ENCODE measurements around the gene PKDREJ. TPM values are rescaled to one million over a fixed set of nuclear protein-coding genes. Genes with fewer than 3 reads are reported as not detected.

PKDREJ gene
- total and polyA plus RNA-seq, 2 experiments from 2014 or later = not detected

DNA sequence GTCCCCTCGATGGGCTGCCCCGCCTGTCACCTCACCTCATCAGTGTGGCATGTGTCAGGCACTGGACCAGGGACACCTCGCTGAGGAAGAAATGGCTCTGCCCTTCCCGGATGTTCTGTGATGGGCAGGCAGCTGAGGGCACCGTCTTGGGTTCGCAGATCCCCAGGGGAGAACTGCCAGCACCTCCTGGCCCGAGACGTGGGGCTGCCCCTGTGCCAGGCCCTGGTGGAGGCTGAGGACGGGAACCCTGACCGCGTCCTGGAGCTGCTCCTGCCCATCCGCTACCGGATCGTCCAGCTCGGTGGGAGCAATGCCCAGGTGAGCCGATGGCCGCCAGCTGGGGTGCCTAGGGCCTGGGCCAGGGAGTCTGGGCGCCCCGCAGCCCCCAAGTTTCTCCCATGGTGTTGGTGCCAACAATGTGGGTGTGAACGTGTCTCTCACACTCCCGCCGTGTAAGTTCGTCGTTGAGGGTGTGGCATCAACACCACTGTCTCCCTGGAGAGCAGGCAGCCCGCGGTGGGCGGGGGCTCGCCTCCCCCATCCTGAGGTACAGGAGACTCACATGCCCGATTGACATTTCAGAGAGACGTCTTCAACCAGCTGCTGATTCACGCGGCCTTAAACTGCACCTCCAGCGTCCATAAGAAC is 26.2 kb upstream of the PKDREJ start (continued):
- TF ChIP-seq, protein P1, sequence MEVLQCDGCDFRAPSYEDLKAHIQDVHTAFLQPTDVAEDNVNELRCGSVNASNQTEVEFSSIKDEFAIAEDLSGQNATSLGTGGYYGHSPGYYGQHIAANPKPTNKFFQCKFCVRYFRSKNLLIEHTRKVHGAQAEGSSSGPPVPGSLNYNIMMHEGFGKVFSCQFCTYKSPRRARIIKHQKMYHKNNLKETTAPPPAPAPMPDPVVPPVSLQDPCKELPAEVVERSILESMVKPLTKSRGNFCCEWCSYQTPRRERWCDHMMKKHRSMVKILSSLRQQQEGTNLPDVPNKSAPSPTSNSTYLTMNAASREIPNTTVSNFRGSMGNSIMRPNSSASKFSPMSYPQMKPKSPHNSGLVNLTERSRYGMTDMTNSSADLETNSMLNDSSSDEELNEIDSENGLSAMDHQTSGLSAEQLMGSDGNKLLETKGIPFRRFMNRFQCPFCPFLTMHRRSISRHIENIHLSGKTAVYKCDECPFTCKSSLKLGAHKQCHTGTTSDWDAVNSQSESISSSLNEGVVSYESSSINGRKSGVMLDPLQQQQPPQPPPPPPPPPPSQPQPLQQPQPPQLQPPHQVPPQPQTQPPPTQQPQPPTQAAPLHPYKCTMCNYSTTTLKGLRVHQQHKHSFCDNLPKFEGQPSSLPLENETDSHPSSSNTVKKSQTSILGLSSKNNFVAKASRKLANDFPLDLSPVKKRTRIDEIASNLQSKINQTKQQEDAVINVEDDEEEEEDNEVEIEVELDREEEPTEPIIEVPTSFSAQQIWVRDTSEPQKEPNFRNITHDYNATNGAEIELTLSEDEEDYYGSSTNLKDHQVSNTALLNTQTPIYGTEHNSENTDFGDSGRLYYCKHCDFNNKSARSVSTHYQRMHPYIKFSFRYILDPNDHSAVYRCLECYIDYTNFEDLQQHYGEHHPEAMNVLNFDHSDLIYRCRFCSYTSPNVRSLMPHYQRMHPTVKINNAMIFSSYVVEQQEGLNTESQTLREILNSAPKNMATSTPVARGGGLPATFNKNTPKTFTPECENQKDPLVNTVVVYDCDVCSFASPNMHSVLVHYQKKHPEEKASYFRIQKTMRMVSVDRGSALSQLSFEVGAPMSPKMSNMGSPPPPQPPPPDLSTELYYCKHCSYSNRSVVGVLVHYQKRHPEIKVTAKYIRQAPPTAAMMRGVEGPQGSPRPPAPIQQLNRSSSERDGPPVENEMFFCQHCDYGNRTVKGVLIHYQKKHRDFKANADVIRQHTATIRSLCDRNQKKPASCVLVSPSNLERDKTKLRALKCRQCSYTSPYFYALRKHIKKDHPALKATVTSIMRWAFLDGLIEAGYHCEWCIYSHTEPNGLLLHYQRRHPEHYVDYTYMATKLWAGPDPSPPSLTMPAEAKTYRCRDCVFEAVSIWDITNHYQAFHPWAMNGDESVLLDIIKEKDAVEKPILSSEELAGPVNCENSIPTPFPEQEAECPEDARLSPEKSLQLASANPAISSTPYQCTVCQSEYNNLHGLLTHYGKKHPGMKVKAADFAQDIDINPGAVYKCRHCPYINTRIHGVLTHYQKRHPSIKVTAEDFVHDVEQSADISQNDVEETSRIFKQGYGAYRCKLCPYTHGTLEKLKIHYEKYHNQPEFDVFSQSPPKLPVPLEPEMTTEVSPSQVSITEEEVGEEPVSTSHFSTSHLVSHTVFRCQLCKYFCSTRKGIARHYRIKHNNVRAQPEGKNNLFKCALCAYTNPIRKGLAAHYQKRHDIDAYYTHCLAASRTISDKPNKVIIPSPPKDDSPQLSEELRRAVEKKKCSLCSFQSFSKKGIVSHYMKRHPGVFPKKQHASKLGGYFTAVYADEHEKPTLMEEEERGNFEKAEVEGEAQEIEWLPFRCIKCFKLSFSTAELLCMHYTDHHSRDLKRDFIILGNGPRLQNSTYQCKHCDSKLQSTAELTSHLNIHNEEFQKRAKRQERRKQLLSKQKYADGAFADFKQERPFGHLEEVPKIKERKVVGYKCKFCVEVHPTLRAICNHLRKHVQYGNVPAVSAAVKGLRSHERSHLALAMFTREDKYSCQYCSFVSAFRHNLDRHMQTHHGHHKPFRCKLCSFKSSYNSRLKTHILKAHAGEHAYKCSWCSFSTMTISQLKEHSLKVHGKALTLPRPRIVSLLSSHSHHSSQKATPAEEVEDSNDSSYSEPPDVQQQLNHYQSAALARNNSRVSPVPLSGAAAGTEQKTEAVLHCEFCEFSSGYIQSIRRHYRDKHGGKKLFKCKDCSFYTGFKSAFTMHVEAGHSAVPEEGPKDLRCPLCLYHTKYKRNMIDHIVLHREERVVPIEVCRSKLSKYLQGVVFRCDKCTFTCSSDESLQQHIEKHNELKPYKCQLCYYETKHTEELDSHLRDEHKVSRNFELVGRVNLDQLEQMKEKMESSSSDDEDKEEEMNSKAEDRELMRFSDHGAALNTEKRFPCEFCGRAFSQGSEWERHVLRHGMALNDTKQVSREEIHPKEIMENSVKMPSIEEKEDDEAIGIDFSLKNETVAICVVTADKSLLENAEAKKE (CRISPR knock-in tag; IDR thresholded peaks at IDR 0.05) = no peak
- TF ChIP-seq ZNF114 (CRISPR knock-in tag; IDR thresholded peaks at IDR 0.05) (no peak), POLR2AphosphoS5 (IDR thresholded peaks at IDR 0.05; ENCODE audit: low read depth) (no peak)
- TF ChIP-seq, protein P2, sequence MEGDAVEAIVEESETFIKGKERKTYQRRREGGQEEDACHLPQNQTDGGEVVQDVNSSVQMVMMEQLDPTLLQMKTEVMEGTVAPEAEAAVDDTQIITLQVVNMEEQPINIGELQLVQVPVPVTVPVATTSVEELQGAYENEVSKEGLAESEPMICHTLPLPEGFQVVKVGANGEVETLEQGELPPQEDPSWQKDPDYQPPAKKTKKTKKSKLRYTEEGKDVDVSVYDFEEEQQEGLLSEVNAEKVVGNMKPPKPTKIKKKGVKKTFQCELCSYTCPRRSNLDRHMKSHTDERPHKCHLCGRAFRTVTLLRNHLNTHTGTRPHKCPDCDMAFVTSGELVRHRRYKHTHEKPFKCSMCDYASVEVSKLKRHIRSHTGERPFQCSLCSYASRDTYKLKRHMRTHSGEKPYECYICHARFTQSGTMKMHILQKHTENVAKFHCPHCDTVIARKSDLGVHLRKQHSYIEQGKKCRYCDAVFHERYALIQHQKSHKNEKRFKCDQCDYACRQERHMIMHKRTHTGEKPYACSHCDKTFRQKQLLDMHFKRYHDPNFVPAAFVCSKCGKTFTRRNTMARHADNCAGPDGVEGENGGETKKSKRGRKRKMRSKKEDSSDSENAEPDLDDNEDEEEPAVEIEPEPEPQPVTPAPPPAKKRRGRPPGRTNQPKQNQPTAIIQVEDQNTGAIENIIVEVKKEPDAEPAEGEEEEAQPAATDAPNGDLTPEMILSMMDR (conservative IDR thresholded peaks at IDR 0.05; ENCODE audit: low read depth in 2 of 2) = no peak

DNA sequence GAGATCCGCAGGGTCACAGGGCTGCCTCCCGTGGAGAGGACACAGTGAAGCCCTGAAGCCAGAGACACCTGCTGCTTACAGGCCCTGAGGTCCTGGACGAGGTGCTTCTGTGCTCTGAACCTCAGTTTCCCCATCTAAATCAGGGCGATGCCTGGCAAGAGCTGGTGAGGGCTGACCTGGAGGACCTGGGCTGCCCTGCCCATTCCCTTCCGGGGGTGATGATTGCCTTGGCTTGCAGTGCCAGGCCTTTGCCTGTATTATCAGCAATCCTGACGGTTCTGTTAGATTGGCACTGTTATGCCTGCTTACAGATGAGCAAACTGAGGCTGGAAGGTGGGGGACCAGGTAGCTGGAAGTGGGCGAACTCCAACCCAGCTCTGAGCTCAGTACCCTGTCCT is 25.7 kb upstream of the PKDREJ start:
- no peak overlapping the region for H3K4me2 ChIP-seq
- no peak for DNase-seq (ENCODE audit: low spot score)
- H3K4me1 ChIP-seq (ENCODE audit: insufficient read depth) = no peaks in the 10 kb centered on the region
- peaks cover 5% of the 10 kb centered on the region; the same call in 1 of the 2 replicates for H3K36me3 ChIP-seq (ENCODE audit: insufficient read depth)
- H3F3A ChIP-seq (replicated peaks; ENCODE audit: low read depth) = no peaks in the 10 kb centered on the region
- H3K4me1 Mint-ChIP-seq = no peaks in the 10 kb centered on the region
- H3K27me3 ChIP-seq (ENCODE audit: insufficient read depth) = no peaks in the 10 kb centered on the region
- H3K9me2 ChIP-seq (ENCODE audit: insufficient read depth) = no peaks in the 10 kb centered on the region
- H3K4me3 ChIP-seq = no peak overlapping the region
- H3K9me3 Mint-ChIP-seq = no peaks in the 10 kb centered on the region; the same call in 2 of the 3 replicates
- H3K27me3 Mint-ChIP-seq (ENCODE audit: insufficient read depth, low read depth, poor library complexity) = peaks cover 7% of the 10 kb centered on the region
- no peak overlapping the region for H2AFZ ChIP-seq
- no peaks in the 10 kb centered on the region for H4K20me1 ChIP-seq (replicated peaks; ENCODE audit: insufficient read depth)
- H3K27ac Mint-ChIP-seq = no peak overlapping the region
- peaks cover 29% of the 10 kb centered on the region for H3K36me3 Mint-ChIP-seq (ENCODE audit: low read depth)
- no peak overlapping the region for H3K27ac ChIP-seq (ENCODE audit: low read depth)
- ATAC-seq = no peak
- no peaks in the 10 kb centered on the region for H3K79me2 ChIP-seq (replicated peaks; ENCODE audit: insufficient read depth)
- H3K4me3 Mint-ChIP-seq = no peak overlapping the region
- TF ChIP-seq ZNF331 (CRISPR knock-in tag; IDR thresholded peaks at IDR 0.05; ENCODE audit: low read depth) (no peak), ZNF114 (CRISPR knock-in tag; IDR thresholded peaks at IDR 0.05) (no peak), CREB1 (CRISPR knock-in tag; IDR thresholded peaks at IDR 0.05; ENCODE audit: low read depth) (no peak), EZH2phosphoT487 (IDR thresholded peaks at IDR 0.05; ENCODE audit: unreplicated experiment) (no peak)
- TF ChIP-seq, protein P1 (CRISPR knock-in tag; IDR thresholded peaks at IDR 0.05) = no peak

Data from GM23338 (cell line).